Neural progenitor cell (in vitro differentiated cells): Measurements from ENCODE around the gene EXOC7. TPM values are rescaled to one million over a fixed set of nuclear protein-coding genes. Genes with fewer than 3 reads are reported as not detected.

Source experiments
- DNase-seq: peaks from one replicate; pipeline ENCODE4 v3.0.0-alpha.2; 2016; ENCODE audit warnings: low spot score
- H2AFZ ChIP-seq: fragments of 200-600 bp; sonication (generic); replicated peaks from 2 replicates; pipeline ENCODE4 v1.6.1; 2016; ENCODE audit warnings: antibody characterized with exemption
- H3F3A ChIP-seq: fragments of 200-600 bp; sonication (generic); 2 replicates; pipeline ENCODE4 v1.6.1; 2016; ENCODE audit warnings: antibody characterized with exemption, low read depth
- H3K27ac ChIP-seq: fragments of 200-600 bp; sonication (generic); 2 replicates; pipeline ENCODE4 v1.5.1; 2016; ENCODE audit warnings: mild to moderate bottlenecking
- H3K27me3 ChIP-seq: fragments of 200-600 bp; sonication (generic); 2 replicates; pipeline ENCODE4 v1.6.1; 2016; ENCODE audit warnings: mild to moderate bottlenecking, moderate library complexity
- H3K36me3 ChIP-seq: fragments of 200-600 bp; sonication (generic); 2 replicates; pipeline ENCODE4 v1.5.1; 2016
- H3K4me1 ChIP-seq: fragments of 200-600 bp; sonication (generic); 2 replicates; pipeline ENCODE4 v1.6.1; 2016; ENCODE audit warnings: mixed run types
- H3K4me2 ChIP-seq: fragments of 200-600 bp; sonication (generic); 2 replicates; pipeline ENCODE4 v1.6.1; 2016
- H3K4me3 ChIP-seq: fragments of 200-600 bp; sonication (generic); 2 replicates; pipeline ENCODE4 v1.5.1; 2016
- H3K79me2 ChIP-seq: fragments of 200-600 bp; sonication (generic); 2 replicates; pipeline ENCODE4 v1.6.1; 2016; ENCODE audit warnings: low read depth
- H3K9ac ChIP-seq: fragments of 200-600 bp; sonication (generic); 2 replicates; pipeline ENCODE4 v1.6.1; 2016
- H3K9me3 ChIP-seq: fragments of 200-600 bp; sonication (generic); 2 replicates; pipeline ENCODE4 v1.5.1; 2016; ENCODE audit warnings: low read depth
- H4K20me1 ChIP-seq: fragments of 200-600 bp; sonication (generic); 2 replicates; pipeline ENCODE4 v1.6.1; 2016; ENCODE audit warnings: low read depth
- H3K27ac Mint-ChIP-seq: 3 replicates; pipeline ENCODE4 v1.8.0; 2021; ENCODE audit warnings: mixed read lengths
- H3K27me3 Mint-ChIP-seq: 2 replicates; pipeline ENCODE4 v1.8.0; 2022; ENCODE audit warnings: low read depth, mild to moderate bottlenecking, inconsistent platforms, moderate library complexity, mixed read lengths; ENCODE audit not compliant: insufficient read depth
- H3K36me3 Mint-ChIP-seq: 3 replicates; pipeline ENCODE4 v1.8.0; 2021; ENCODE audit warnings: mixed read lengths
- H3K4me1 Mint-ChIP-seq: 3 replicates; pipeline ENCODE4 v1.8.0; 2021; ENCODE audit warnings: mixed read lengths
- H3K4me3 Mint-ChIP-seq: 3 replicates; pipeline ENCODE4 v1.8.0; 2021; ENCODE audit warnings: mild to moderate bottlenecking, moderate library complexity, mixed read lengths
- H3K9me3 Mint-ChIP-seq: 3 replicates; pipeline ENCODE4 v1.8.0; 2020; ENCODE audit warnings: mixed read lengths
- CTCF ChIP-seq: fragments of 200-600 bp; sonication (generic); IDR thresholded peaks from 2 replicates; pipeline ENCODE4 v1.5.1; 2017; ENCODE audit warnings: antibody characterized with exemption, mild to moderate bottlenecking
- EZH2 ChIP-seq: fragments of 200-600 bp; sonication (generic); IDR thresholded peaks from 2 replicates; pipeline ENCODE4 v1.6.1; 2017; ENCODE audit warnings: antibody characterized with exemption, mild to moderate bottlenecking, moderate library complexity
- EZH2phosphoT487 ChIP-seq: fragments of 200-600 bp; sonication (generic); IDR thresholded peaks from 2 replicates; pipeline ENCODE4 v1.6.1; 2017; ENCODE audit warnings: antibody characterized with exemption
- total RNA-seq: library from RNA; depleted of rRNA; stranded (reverse); fragments of >200 nt; gene quantifications from 2 replicates; pipeline ENCODE4 v1.2.3, GENCODE V29; 2015; ENCODE audit warnings: low replicate concordance

The EXOC7 gene
- total RNA-seq, 1 donor from 2014 or later, result 64.3 TPM

GRCh38 chr17:76039121-76039520 lies 64.5 kb downstream of the EXOC7 start:
- no peak overlapping the region for H3K4me3 ChIP-seq
- H3F3A ChIP-seq, result peaks cover 34% of the 10 kb centered on the region
- H3K4me2 ChIP-seq, result no peak overlapping the region
- H3K36me3 ChIP-seq, result no peaks in the 10 kb centered on the region
- H3K9me3 ChIP-seq, result no peaks in the 10 kb centered on the region
- H3K27me3 ChIP-seq, result no peaks in the 10 kb centered on the region
- H3K4me1 Mint-ChIP-seq, result peaks cover 9% of the 10 kb centered on the region
- H3K27ac Mint-ChIP-seq, result no peak overlapping the region
- TF ChIP-seq CTCF, result no peak
- TF ChIP-seq EZH2phosphoT487, result no peak
- no peak for TF ChIP-seq EZH2
- no peak overlapping the region for H2AFZ ChIP-seq
- no peak overlapping the region for H3K4me3 Mint-ChIP-seq
- H3K9ac ChIP-seq, result no peak overlapping the region
- H3K9me3 Mint-ChIP-seq, result no peaks in the 10 kb centered on the region
- no peaks in the 10 kb centered on the region for H3K79me2 ChIP-seq
- no peak overlapping the region for H3K27ac ChIP-seq
- peaks cover 41% of the 10 kb centered on the region for H3K36me3 Mint-ChIP-seq
- DNase-seq, result no peak
- H4K20me1 ChIP-seq, result no peaks in the 10 kb centered on the region
- H3K4me1 ChIP-seq, result peaks cover 18% of the 10 kb centered on the region
- no peaks in the 10 kb centered on the region for H3K27me3 Mint-ChIP-seq

- no peaks in the 10 kb centered on the region for H3K9me3 ChIP-seq
- Mint-ChIP-seq H3K4me1 (peaks cover 11% of the 10 kb centered on the region), H3K27ac (no peak overlapping the region), H3K27me3 (peaks cover 3% of the 10 kb centered on the region), H3K9me3 (no peaks in the 10 kb centered on the region), H3K4me3 (no peak overlapping the region), H3K36me3 (peaks cover 32% of the 10 kb centered on the region)
- H3K9ac ChIP-seq, result no peak overlapping the region
- no peak overlapping the region for H2AFZ ChIP-seq
- no peak overlapping the region for H3K4me3 ChIP-seq
- no peak for DNase-seq
- no peaks in the 10 kb centered on the region for H3K36me3 ChIP-seq
- TF ChIP-seq EZH2phosphoT487 (no peak), EZH2 (no peak), CTCF (no peak)
- H3K27ac ChIP-seq, result peak overlapping the region; percentile 71
- no peaks in the 10 kb centered on the region for H3K27me3 ChIP-seq
- peaks cover 18% of the 10 kb centered on the region for H3K4me1 ChIP-seq
- no peaks in the 10 kb centered on the region for H3K79me2 ChIP-seq
- peaks cover 34% of the 10 kb centered on the region for H3F3A ChIP-seq
- H3K4me2 ChIP-seq, result no peak overlapping the region
- no peaks in the 10 kb centered on the region for H4K20me1 ChIP-seq
These were observed 65.5 kb downstream of the EXOC7 start for GRCh38 chr17:76038050-76038449.

DNA sequence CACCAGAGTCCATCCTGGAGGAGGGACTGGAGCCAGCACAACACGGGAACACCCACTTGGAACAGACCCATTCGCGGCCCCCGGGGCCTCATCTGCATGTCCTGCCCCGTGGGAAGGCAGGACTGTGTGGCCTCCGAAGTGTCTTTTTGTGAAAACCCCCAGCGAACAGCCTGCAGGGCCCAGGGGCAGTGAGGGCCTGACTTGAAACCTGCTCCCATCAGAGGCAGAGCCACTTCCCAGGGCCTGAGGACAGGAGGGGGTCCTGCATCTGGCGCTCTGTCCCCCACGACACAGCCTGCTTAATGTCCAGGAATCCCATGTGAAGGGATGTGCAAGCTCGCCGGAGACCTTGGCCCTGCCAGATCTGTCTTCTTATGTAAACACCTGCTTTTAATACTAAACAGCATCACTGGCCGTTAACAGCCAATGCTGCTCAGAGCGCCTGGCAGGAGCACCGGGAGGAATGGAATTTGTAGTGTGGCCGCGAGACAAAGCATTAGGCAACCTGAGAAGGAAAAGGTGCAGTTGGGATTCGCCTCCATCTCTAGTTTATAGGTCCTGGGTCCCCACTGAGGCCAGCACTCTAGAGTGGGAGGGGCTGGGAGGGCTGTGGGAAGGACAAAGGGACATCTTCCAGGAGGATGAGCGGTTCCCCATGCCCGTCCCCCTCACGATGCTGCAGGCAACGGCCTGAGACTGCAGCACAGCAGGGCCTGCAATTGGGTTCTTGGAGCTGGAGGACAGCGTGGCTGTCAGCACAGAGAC lies 66.9 kb downstream of the EXOC7 start:
- peaks cover 18% of the 10 kb centered on the region for H3K4me1 ChIP-seq
- Mint-ChIP-seq H3K4me1 (peaks cover 11% of the 10 kb centered on the region), H3K4me3 (no peak overlapping the region), H3K27me3 (peaks cover 3% of the 10 kb centered on the region), H3K36me3 (peaks cover 32% of the 10 kb centered on the region), H3K9me3 (peaks cover 2% of the 10 kb centered on the region), H3K27ac (peak overlapping the region; percentile 72)
- no peaks in the 10 kb centered on the region for H3K27me3 ChIP-seq
- H3K36me3 ChIP-seq, result no peaks in the 10 kb centered on the region
- H3K9me3 ChIP-seq, result no peaks in the 10 kb centered on the region
- H3F3A ChIP-seq, result peaks cover 30% of the 10 kb centered on the region
- H2AFZ ChIP-seq, result no peak overlapping the region
- peak overlapping the region; percentile 24 for H3K4me2 ChIP-seq
- no peaks in the 10 kb centered on the region for H3K79me2 ChIP-seq
- H4K20me1 ChIP-seq, result no peaks in the 10 kb centered on the region
- no peak for TF ChIP-seq EZH2
- DNase-seq, result peak; percentile 46
- H3K4me3 ChIP-seq, result no peak overlapping the region
- no peak overlapping the region for H3K27ac ChIP-seq
- no peak overlapping the region for H3K9ac ChIP-seq
